HepG2 (cell line): ENCODE results near the gene USP32. TPM values are rescaled to one million over a fixed set of nuclear protein-coding genes. Genes with fewer than 3 reads are reported as not detected.

Experiments used
- ATAC-seq: fragments of 200-7000 bp; cut with Tn5 transposase; 3 replicates; pipeline ENCODE4 v1.9.1; 2020; ENCODE audit warnings: mild to moderate bottlenecking, moderate library complexity
- BruUV-seq: library from RNA; stranded (reverse); fragments of 400-500 nt; replicated peaks from 2 replicates; lab custom pipeline; 2021; lab: Mats Ljungman, UMichigan
- CTCF ChIA-PET: fragments of 300-600 bp; formaldehyde crosslinking; extraction: SDS; loops from one replicate; lab custom pipeline; 2021; ENCODE audit warnings: low total read pairs, inconsistent platforms, low intra/inter-chr PET ratio; lab: Yijun Ruan, JAX
- POLR2A ChIA-PET: fragments of 350-600 bp; sonication (Branson Sonifier 250); formaldehyde crosslinking; loops from one replicate; lab custom pipeline; 2020; ENCODE audit warnings: antibody characterized with exemption, inconsistent platforms; lab: Yijun Ruan, JAX
- DNase-seq: peaks from one replicate; pipeline ENCODE4 v3.0.0-alpha.2; 2015; ENCODE audit warnings: low spot score
- FAIRE-seq: peaks from 3 replicates; lab custom pipeline; 2011; peaks lifted over from hg19 to GRCh38; lab: Jason Lieb, UNC
- H2AFZ ChIP-seq: one replicate; pipeline ENCODE4 v1.6.1; 2011; ENCODE audit warnings: low read length, inconsistent platforms
- H3K27ac ChIP-seq: fragments of 300-600 bp; 3 replicates; pipeline ENCODE4 v1.8.0; 2011; ENCODE audit warnings: mixed run types, mild to moderate bottlenecking, mixed read lengths, low read length, inconsistent platforms; ENCODE audit not compliant: insufficient read depth; ENCODE audit errors: extremely low read length
- H3K27me3 ChIP-seq, 2 experiments: fragments of 200-600 bp in 1 of 2; 2 replicates in 1 of 2; 3 replicates in 1 of 2; pipeline versions ENCODE4 v1.6.0 to v1.8.0; 2011; ENCODE audit warnings: low read length in 2 of 2, mild to moderate bottlenecking in 2 of 2, moderate library complexity in 2 of 2, inconsistent platforms in 1 of 2; ENCODE audit not compliant: insufficient read depth in 2 of 2, control insufficient read depth in 1 of 2
- H3K36me3 ChIP-seq, 2 experiments: fragments of 200-600 bp in 1 of 2; replicated peaks in 1 of 2; 2 replicates in 1 of 2; 3 replicates in 1 of 2; pipeline versions ENCODE4 v1.5.1 to v1.8.0; 2011; ENCODE audit warnings: low read length in 2 of 2, inconsistent platforms in 1 of 2; ENCODE audit not compliant: insufficient read depth in 2 of 2, control insufficient read depth in 1 of 2
- H3K4me1 ChIP-seq: 2 replicates; pipeline ENCODE4 v1.5.1; 2012; ENCODE audit warnings: low read length, inconsistent platforms; ENCODE audit not compliant: insufficient read depth
- H3K4me2 ChIP-seq: 2 replicates; pipeline ENCODE4 v1.6.0; 2011; ENCODE audit warnings: low read depth, low read length, inconsistent platforms
- H3K4me3 ChIP-seq, 3 experiments: fragments of 200-600 bp in 1 of 3; sonication (generic), shearing (Covaris generic) in 1 of 3; replicated peaks in 1 of 3; 2 replicates each; pipeline ENCODE4 v1.5.1; 2011 to 2016; ENCODE audit warnings: low read length in 3 of 3, inconsistent platforms in 2 of 3, low read depth in 2 of 3, mild to moderate bottlenecking in 2 of 3, control low read depth in 1 of 3, mixed read lengths in 1 of 3; ENCODE audit not compliant: insufficient read depth in 1 of 3
- H3K79me2 ChIP-seq: one replicate; pipeline ENCODE4 v1.6.1; 2011; ENCODE audit warnings: low read length, inconsistent platforms; ENCODE audit not compliant: insufficient read depth
- H3K9ac ChIP-seq: 2 replicates; pipeline ENCODE4 v1.6.0; 2011; ENCODE audit warnings: mild to moderate bottlenecking, low read depth, low read length, inconsistent platforms; ENCODE audit not compliant: insufficient read depth
- H3K9me3 ChIP-seq: 2 replicates; pipeline ENCODE4 v1.5.1; 2012; ENCODE audit warnings: mild to moderate bottlenecking, low read length
- H4K20me1 ChIP-seq: 2 replicates; pipeline ENCODE4 v1.6.0; 2011; ENCODE audit warnings: inconsistent platforms, mild to moderate bottlenecking, low read length, moderate library complexity; ENCODE audit not compliant: insufficient read depth
- FOXC1 ChIP-seq: sonication (generic); formaldehyde crosslinking; IDR thresholded peaks from 2 replicates; pipeline ENCODE4 v1.8.0; 2022; ENCODE audit warnings: mild to moderate bottlenecking, missing genetic modification reagents, borderline replicate concordance
- FOXM1 ChIP-seq: sonication (generic); formaldehyde crosslinking; IDR thresholded peaks from 2 replicates; pipeline ENCODE4 v1.5.0; 2020; ENCODE audit warnings: missing genetic modification reagents
- in situ Hi-C: cut with HindIII; loops from 2 replicates; pipeline ENCODE4 v1.10.0; 2017; ENCODE audit warnings: low pct_unique_long_range_greater_than_20kb; ENCODE audit not compliant: extremely low pct_ligation_motif_present
- intact Hi-C: fragments of 100-400 bp; cut with micrococcal nuclease; formaldehyde crosslinking; loops from one replicate; pipeline ENCODE4 v1.10.0; 2022; ENCODE audit not compliant: unreplicated experiment
- polyA plus RNA-seq, 8 experiments: library from polyadenylated mRNA; depleted of rRNA in 3 of 8; stranded (reverse) in 7 of 8; unstranded in 1 of 8; fragments of >200 nt; fragmentation: Illumina TruSeq in 4 of 8; extraction: Trizol in 4 of 8; gene quantifications; 2 replicates each; pipeline versions ENCODE4 v1.2.1 to v1.2.3, GENCODE V29; 2011 to 2016; ENCODE audit warnings: low read depth in 4 of 8, missing spikeins in 1 of 8, mixed read lengths in 1 of 8; ENCODE audit not compliant: insufficient read depth in 1 of 8
- total RNA-seq, 5 experiments: library from RNA; depleted of rRNA; stranded (reverse); fragments of >200 nt; fragmentation: Illumina TruSeq; extraction: Trizol; gene quantifications; 2 replicates each; pipeline ENCODE4 v1.2.3, GENCODE V29; 2016; ENCODE audit warnings: low read depth in 1 of 5
- TF ChIP-seq, protein P1 (sequence below): sonication (generic); formaldehyde crosslinking; IDR thresholded peaks from 2 replicates; pipeline ENCODE4 v1.9.0; 2021; ENCODE audit warnings: mild to moderate bottlenecking, missing genetic modification reagents

USP32 gene
- total and polyA plus RNA-seq, 2 of the 13 experiments (the other 11 are each of a cell fraction or from before 2014, with no cell fraction given), result 24.9 to 39.9 TPM

DNA sequence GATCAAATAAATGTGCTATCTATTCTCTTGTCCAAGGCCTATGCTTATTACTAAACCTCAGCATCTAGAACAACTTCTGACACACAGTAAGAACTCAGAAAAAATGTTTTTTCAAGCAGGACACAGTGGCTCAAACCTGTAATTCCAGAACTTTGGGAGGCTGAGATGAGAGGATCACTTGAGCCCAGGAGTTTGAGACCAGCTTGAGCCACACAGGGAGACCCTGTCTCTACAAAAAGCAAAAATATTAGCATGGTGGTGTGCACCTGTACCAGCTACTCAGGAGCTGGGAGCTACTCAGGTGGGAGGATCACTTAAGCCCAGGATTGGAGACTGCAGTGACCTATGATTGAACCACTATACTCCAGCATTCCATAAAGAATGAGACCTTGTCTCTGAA lies 32.5 kb downstream of the USP32 start:
- Histone ChIP-seq H3K4me3 (no peak overlapping the region), H3K4me2 (no peak overlapping the region), H3K9me3 (no peaks in the 10 kb centered on the region), H3K4me1 (peaks cover 28% of the 10 kb centered on the region), H3K79me2 (peaks cover 9% of the 10 kb centered on the region), H2AFZ (no peak overlapping the region), H3K27ac (no peak overlapping the region), H3K9ac (no peak overlapping the region)
- in situ Hi-C loops, result no loop called here
- BruUV-seq, result no TSS peak
- CTCF ChIA-PET, result no interaction called here
- DNase-seq, result no peak
- TF ChIP-seq FOXM1 (CRISPR knock-in tag), result no peak
- TF ChIP-seq FOXC1 (CRISPR knock-in tag), result no peak
- TF ChIP-seq, protein P1, sequence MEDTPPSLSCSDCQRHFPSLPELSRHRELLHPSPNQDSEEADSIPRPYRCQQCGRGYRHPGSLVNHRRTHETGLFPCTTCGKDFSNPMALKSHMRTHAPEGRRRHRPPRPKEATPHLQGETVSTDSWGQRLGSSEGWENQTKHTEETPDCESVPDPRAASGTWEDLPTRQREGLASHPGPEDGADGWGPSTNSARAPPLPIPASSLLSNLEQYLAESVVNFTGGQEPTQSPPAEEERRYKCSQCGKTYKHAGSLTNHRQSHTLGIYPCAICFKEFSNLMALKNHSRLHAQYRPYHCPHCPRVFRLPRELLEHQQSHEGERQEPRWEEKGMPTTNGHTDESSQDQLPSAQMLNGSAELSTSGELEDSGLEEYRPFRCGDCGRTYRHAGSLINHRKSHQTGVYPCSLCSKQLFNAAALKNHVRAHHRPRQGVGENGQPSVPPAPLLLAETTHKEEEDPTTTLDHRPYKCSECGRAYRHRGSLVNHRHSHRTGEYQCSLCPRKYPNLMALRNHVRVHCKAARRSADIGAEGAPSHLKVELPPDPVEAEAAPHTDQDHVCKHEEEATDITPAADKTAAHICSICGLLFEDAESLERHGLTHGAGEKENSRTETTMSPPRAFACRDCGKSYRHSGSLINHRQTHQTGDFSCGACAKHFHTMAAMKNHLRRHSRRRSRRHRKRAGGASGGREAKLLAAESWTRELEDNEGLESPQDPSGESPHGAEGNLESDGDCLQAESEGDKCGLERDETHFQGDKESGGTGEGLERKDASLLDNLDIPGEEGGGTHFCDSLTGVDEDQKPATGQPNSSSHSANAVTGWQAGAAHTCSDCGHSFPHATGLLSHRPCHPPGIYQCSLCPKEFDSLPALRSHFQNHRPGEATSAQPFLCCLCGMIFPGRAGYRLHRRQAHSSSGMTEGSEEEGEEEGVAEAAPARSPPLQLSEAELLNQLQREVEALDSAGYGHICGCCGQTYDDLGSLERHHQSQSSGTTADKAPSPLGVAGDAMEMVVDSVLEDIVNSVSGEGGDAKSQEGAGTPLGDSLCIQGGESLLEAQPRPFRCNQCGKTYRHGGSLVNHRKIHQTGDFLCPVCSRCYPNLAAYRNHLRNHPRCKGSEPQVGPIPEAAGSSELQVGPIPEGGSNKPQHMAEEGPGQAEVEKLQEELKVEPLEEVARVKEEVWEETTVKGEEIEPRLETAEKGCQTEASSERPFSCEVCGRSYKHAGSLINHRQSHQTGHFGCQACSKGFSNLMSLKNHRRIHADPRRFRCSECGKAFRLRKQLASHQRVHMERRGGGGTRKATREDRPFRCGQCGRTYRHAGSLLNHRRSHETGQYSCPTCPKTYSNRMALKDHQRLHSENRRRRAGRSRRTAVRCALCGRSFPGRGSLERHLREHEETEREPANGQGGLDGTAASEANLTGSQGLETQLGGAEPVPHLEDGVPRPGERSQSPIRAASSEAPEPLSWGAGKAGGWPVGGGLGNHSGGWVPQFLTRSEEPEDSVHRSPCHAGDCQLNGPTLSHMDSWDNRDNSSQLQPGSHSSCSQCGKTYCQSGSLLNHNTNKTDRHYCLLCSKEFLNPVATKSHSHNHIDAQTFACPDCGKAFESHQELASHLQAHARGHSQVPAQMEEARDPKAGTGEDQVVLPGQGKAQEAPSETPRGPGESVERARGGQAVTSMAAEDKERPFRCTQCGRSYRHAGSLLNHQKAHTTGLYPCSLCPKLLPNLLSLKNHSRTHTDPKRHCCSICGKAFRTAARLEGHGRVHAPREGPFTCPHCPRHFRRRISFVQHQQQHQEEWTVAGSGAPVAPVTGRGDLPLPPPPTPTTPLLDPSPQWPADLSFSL (CRISPR knock-in tag), result no peak
- TF ChIP-seq, all 625 proteins: peak for 0
- Histone ChIP-seq H3K36me3 (0 out of 5 replicates have a peak, but pooled peaks cover 0 to 1% of the 10 kb centered on the region in 2 experiments), H3K27me3 (no peaks in the 10 kb centered on the region), H4K20me1 (peaks cover 25% of the 10 kb centered on the region; the same call in 1 of the 2 replicates)
- POLR2A ChIA-PET, result no interaction called here
- intact Hi-C loops, result no loop called here
- FAIRE-seq (no peak), ATAC-seq (no peak)
